H1 (cell line): ENCODE measurements around the gene MDFIC.

Source experiments
- CHD1 ChIP-seq: IDR thresholded peaks from 2 replicates; pipeline ENCODE4 v1.6.1; 2012; ENCODE audit warnings: low read depth, low read length, improper control_type of control experiment
- KDM1A ChIP-seq: fragments of 200-600, 300-600 bp; sonication (generic); IDR thresholded peaks from 2 replicates; pipeline ENCODE4 v1.7.1; 2016; ENCODE audit warnings: mild to moderate bottlenecking, low read length, borderline replicate concordance
- TEAD4 ChIP-seq: IDR thresholded peaks from 2 replicates; pipeline ENCODE4 v1.6.1; 2012; ENCODE audit warnings: low read depth, low read length, inconsistent platforms, mixed read lengths
- TF ChIP-seq, protein P1 (sequence below), 3 experiments: IDR thresholded peaks; 1 replicate in 2 of 3; 2 replicates in 1 of 3; pipeline versions ENCODE4 v1.5.1 to v1.6.1; 2011; ENCODE audit warnings: low read length in 3 of 3, mild to moderate bottlenecking in 3 of 3, inconsistent platforms in 2 of 3, low read depth in 1 of 3, moderate library complexity in 1 of 3; ENCODE audit not compliant: insufficient read depth in 1 of 3; ENCODE audit errors: control extremely low read depth in 1 of 3

DNA sequence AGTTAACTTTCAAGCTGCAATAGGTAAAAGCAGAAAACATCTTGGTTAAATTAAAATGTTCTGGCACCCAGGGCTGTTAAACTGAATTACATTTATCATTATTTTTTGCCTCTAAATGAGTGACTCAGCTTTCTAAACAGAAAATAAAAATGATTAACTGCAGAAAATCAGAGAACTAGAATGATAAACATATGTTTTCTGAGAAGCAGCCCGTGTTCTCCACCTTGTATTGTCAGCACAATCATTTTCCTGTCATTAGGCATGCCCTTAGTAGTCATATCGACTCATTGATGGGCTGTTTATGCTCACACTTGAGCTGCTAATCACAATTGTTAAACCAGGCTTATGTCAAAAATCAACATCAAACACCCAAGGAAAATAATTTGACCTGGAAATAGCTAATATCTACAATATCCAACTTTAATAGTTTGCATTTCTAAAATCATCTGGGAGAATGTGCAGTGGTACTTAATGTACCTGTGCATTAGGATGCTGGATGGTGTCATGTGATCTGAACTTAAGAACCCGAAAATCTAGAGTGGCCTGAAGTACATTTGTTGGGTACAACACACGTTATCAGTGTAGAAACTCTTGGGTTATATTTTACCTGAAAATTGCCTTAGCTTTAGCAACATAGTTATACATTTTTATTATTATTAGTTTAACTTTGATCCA is 2.3 kb downstream of the MDFIC start:
- TF ChIP-seq TEAD4: no peak
- no peak for TF ChIP-seq CHD1
- no peak for TF ChIP-seq KDM1A
- TF ChIP-seq, protein P1, sequence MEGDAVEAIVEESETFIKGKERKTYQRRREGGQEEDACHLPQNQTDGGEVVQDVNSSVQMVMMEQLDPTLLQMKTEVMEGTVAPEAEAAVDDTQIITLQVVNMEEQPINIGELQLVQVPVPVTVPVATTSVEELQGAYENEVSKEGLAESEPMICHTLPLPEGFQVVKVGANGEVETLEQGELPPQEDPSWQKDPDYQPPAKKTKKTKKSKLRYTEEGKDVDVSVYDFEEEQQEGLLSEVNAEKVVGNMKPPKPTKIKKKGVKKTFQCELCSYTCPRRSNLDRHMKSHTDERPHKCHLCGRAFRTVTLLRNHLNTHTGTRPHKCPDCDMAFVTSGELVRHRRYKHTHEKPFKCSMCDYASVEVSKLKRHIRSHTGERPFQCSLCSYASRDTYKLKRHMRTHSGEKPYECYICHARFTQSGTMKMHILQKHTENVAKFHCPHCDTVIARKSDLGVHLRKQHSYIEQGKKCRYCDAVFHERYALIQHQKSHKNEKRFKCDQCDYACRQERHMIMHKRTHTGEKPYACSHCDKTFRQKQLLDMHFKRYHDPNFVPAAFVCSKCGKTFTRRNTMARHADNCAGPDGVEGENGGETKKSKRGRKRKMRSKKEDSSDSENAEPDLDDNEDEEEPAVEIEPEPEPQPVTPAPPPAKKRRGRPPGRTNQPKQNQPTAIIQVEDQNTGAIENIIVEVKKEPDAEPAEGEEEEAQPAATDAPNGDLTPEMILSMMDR (IDR thresholded peaks at IDR 0.05; ENCODE audit: control extremely low read depth in 1 of 3, insufficient read depth in 1 of 3, low read depth in 1 of 3, low read length in 3 of 3): no peak
